Renal cortex interstitium (tissue), 11 donors: ENCODE data around the gene FRMPD1. TPM values are rescaled to one million over a fixed set of nuclear protein-coding genes. Genes with fewer than 3 reads are reported as not detected.
A peak's percentile ranks its signal among the peaks of the same experiment; 100 is the strongest.
"Not testable (repeated sequence)": the region's sequence is repeated elsewhere in the genome, so short reads cannot be mapped to it uniquely, and the experiment has no call there.

Source experiments
- DNase-seq, 11 donors: peaks; one replicate each; pipeline ENCODE4 v3.0.0-alpha.2; 2013; ENCODE audit warnings: low read depth in 9 of 11, low spot score in 4 of 11; ENCODE audit errors: extremely low read depth in 1 of 11
- polyA plus RNA-seq, 3 donors: library from polyadenylated mRNA; unstranded; fragments of 120-200 nt; gene quantifications; one replicate each; pipeline ENCODE4 v1.2.1, GENCODE V29; 2013; ENCODE audit not compliant: insufficient read length in 3 of 3

The FRMPD1 gene
- polyA plus RNA-seq, 3 donors: 0.88 to 1.1 (median 1.0) TPM

GRCh38 chr9:37719526-37719925 lies 68.8 kb downstream of the FRMPD1 start:
- DNase-seq: no peak

- DNase-seq: no peak
These were observed 76.3 kb downstream of the FRMPD1 start for GRCh38 chr9:37727013-37727412.

- DNase-seq: no peak
These were observed 78.7 kb downstream of the FRMPD1 start for GRCh38 chr9:37729499-37729898.

- no peak for DNase-seq
These were observed 79.5 kb downstream of the FRMPD1 start for GRCh38 chr9:37730256-37730655.

- DNase-seq: no peak
These were observed 80.1 kb downstream of the FRMPD1 start for GRCh38 chr9:37730839-37731238.

- DNase-seq: no peak
These were observed 81.5 kb downstream of the FRMPD1 start for GRCh38 chr9:37732086-37732741.

GRCh38 chr9:37732952-37733351 lies 82.2 kb downstream of the FRMPD1 start:
- no peak for DNase-seq

GRCh38 chr9:37739222-37739621 lies 88.5 kb downstream of the FRMPD1 start:
- no peak for DNase-seq

- no peak for DNase-seq
These were observed 89.4 kb downstream of the FRMPD1 start for GRCh38 chr9:37740128-37740527.

GRCh38 chr9:37740631-37741328 lies 90.0 kb downstream of the FRMPD1 start:
- no peak for DNase-seq

- no peak for DNase-seq
These were observed 95.2 kb downstream of the FRMPD1 start for GRCh38 chr9:37745970-37746369.

GRCh38 chr9:37746448-37747270 lies 95.9 kb downstream of the FRMPD1 start:
- no peak for DNase-seq

- DNase-seq: peak; percentile 13 to 46 (median 28)
These were observed 96.6 kb downstream of the FRMPD1 start for GRCh38 chr9:37747271-37747753.

GRCh38 chr9:37749129-37749528 lies 98.4 kb downstream of the FRMPD1 start:
- no peak for DNase-seq

- DNase-seq: no peak
These were observed 100.4 kb downstream of the FRMPD1 start for GRCh38 chr9:37751186-37751585.

- DNase-seq: not testable (repeated sequence)
These were observed 101.0 kb downstream of the FRMPD1 start for GRCh38 chr9:37751704-37752103.

- not testable (repeated sequence) for DNase-seq
These were observed 101.4 kb downstream of the FRMPD1 start for GRCh38 chr9:37752112-37752511.

GRCh38 chr9:37752642-37753488 lies 102.1 kb downstream of the FRMPD1 start:
- DNase-seq: no peak
